IMR-90 (cell line): Measurements from ENCODE around the gene TRMT1L. TPM values are rescaled to one million over a fixed set of nuclear protein-coding genes. Genes with fewer than 3 reads are reported as not detected.

ENCODE experiments used
- ATAC-seq: fragments of 200-7000 bp; cut with Tn5 transposase; 2 replicates; pipeline ENCODE4 v1.9.1; 2020; ENCODE audit warnings: low read depth, mild to moderate bottlenecking, moderate library complexity
- BruUV-seq: library from RNA; stranded (reverse); fragments of 400-500 nt; replicated peaks from 2 replicates; lab custom pipeline; 2021; lab: Mats Ljungman, UMichigan
- CTCF ChIA-PET: fragments of 300-600 bp; formaldehyde crosslinking; extraction: SDS; loops from one replicate; lab custom pipeline; 2021; ENCODE audit warnings: antibody characterized with exemption; lab: Yijun Ruan, JAX
- POLR2A ChIA-PET: fragments of 300-600 bp; sonication (Branson Sonifier 250); formaldehyde crosslinking; loops from one replicate; lab custom pipeline; 2022; ENCODE audit warnings: antibody characterized with exemption; ENCODE audit not compliant: unreplicated experiment; lab: Charles Lee
- DNase-seq: peaks from one replicate; pipeline ENCODE4 v3.0.0; 2013
- H2AFZ ChIP-seq: replicated peaks from 2 replicates; pipeline ENCODE3; 2013; ENCODE audit warnings: low read length, mild to moderate bottlenecking; ENCODE audit not compliant: poor library complexity
- H2AK5ac ChIP-seq: 2 replicates; pipeline ENCODE4 v1.6.1; 2013; ENCODE audit warnings: low read depth, low read length, inconsistent platforms
- H2AK9ac ChIP-seq: replicated peaks from 2 replicates; pipeline ENCODE3; 2013; ENCODE audit warnings: mild to moderate bottlenecking, low read depth, low read length, moderate library complexity; ENCODE audit not compliant: poor library complexity
- H2BK120ac ChIP-seq: 2 replicates; pipeline ENCODE4 v1.6.1; 2013; ENCODE audit warnings: low read depth, low read length, inconsistent platforms
- H2BK15ac ChIP-seq: 3 replicates; pipeline ENCODE4 v1.6.1; 2013; ENCODE audit warnings: low read depth, low read length, inconsistent platforms
- H2BK20ac ChIP-seq: 2 replicates; pipeline ENCODE4 v1.6.1; 2013; ENCODE audit warnings: low read depth, mild to moderate bottlenecking, inconsistent platforms, low read length, moderate library complexity
- H2BK5ac ChIP-seq: 2 replicates; pipeline ENCODE4 v1.6.1; 2013; ENCODE audit warnings: mild to moderate bottlenecking, low read depth, low read length, inconsistent platforms; ENCODE audit not compliant: poor library complexity, severe bottlenecking
- H3K14ac ChIP-seq: replicated peaks from 2 replicates; pipeline ENCODE4 v1.6.1; 2013; ENCODE audit warnings: low read depth, low read length, inconsistent platforms
- H3K18ac ChIP-seq: 2 replicates; pipeline ENCODE4 v1.6.1; 2013; ENCODE audit warnings: low read depth, low read length, control low read depth
- H3K23ac ChIP-seq: 2 replicates; pipeline ENCODE4 v1.6.1; 2013; ENCODE audit warnings: low read depth, low read length, inconsistent platforms
- H3K27ac ChIP-seq: 2 replicates; pipeline ENCODE4 v1.5.1; 2013; ENCODE audit warnings: mild to moderate bottlenecking, control low read depth, low read length; ENCODE audit not compliant: insufficient read depth
- H3K27me3 ChIP-seq: 2 replicates; pipeline ENCODE4 v1.6.1; 2013; ENCODE audit warnings: low read length; ENCODE audit not compliant: control insufficient read depth, insufficient read depth
- H3K36me3 ChIP-seq: 2 replicates; pipeline ENCODE4 v1.6.1; 2013; ENCODE audit warnings: low read length, mixed read lengths; ENCODE audit not compliant: control insufficient read depth, insufficient read depth
- H3K4ac ChIP-seq: 2 replicates; pipeline ENCODE4 v1.6.1; 2013; ENCODE audit warnings: low read depth, low read length, inconsistent platforms
- H3K4me1 ChIP-seq: 2 replicates; pipeline ENCODE4 v1.6.1; 2013; ENCODE audit warnings: low read length, mixed read lengths; ENCODE audit not compliant: control insufficient read depth, insufficient read depth
- H3K4me2 ChIP-seq: 2 replicates; pipeline ENCODE4 v1.6.1; 2013; ENCODE audit warnings: low read depth, mild to moderate bottlenecking, control low read depth, low read length, moderate library complexity
- H3K4me3 ChIP-seq: 2 replicates; pipeline ENCODE4 v1.5.1; 2013; ENCODE audit warnings: low read depth, mild to moderate bottlenecking, control low read depth, low read length, moderate library complexity; ENCODE audit not compliant: insufficient read depth
- H3K56ac ChIP-seq: 2 replicates; pipeline ENCODE4 v1.6.1; 2013; ENCODE audit warnings: low read length, inconsistent platforms; ENCODE audit not compliant: insufficient read depth; ENCODE audit errors: extremely low read depth
- H3K79me1 ChIP-seq, 2 experiments: 2 replicates each; pipeline ENCODE4 v1.6.1; 2013; ENCODE audit warnings: low read length in 2 of 2, inconsistent platforms in 1 of 2, low read depth in 1 of 2
- H3K9ac ChIP-seq: 2 replicates; pipeline ENCODE4 v1.6.1; 2013; ENCODE audit warnings: low read depth, low read length, control low read depth
- H3K9me1 ChIP-seq: 2 replicates; pipeline ENCODE4 v1.6.1; 2013; ENCODE audit warnings: low read length, inconsistent platforms; ENCODE audit not compliant: insufficient read depth
- H3K9me3 ChIP-seq: 2 replicates; pipeline ENCODE4 v1.6.1; 2013; ENCODE audit warnings: low read length; ENCODE audit not compliant: control insufficient read depth, insufficient read depth
- H4K20me1 ChIP-seq: 2 replicates; pipeline ENCODE4 v1.6.1; 2013; ENCODE audit warnings: low read length, inconsistent platforms; ENCODE audit not compliant: insufficient read depth
- H4K5ac ChIP-seq: 2 replicates; pipeline ENCODE4 v1.6.1; 2013; ENCODE audit warnings: mild to moderate bottlenecking, low read depth, low read length, control low read depth
- H4K8ac ChIP-seq, 2 experiments: 2 replicates each; pipeline ENCODE4 v1.6.1; 2013; ENCODE audit warnings: low read depth in 2 of 2, low read length in 2 of 2, control low read depth in 1 of 2, inconsistent platforms in 1 of 2
- H4K91ac ChIP-seq: 2 replicates; pipeline ENCODE4 v1.6.1; 2013; ENCODE audit warnings: low read depth, low read length, inconsistent platforms; ENCODE audit not compliant: insufficient read depth
- FOS ChIP-seq: fragments of 150-350 bp; IDR thresholded peaks from 2 replicates; pipeline ENCODE4 v1.6.1; 2016; ENCODE audit warnings: low read depth, low read length
- RAD21 ChIP-seq: IDR thresholded peaks from 2 replicates; pipeline ENCODE4 v1.6.1; 2012; ENCODE audit warnings: low read length, improper control_type of control experiment
- WGBS, 2 experiments: methylation state at CpG; one replicate each; pipeline versions ENCODE4 v1.1.5 to v1.1.7; 2013; ENCODE audit warnings: missing lambda C conversion rate in 2 of 2; ENCODE audit not compliant: insufficient read length in 1 of 2; ENCODE audit errors: extremely low coverage in 2 of 2; 5-methylcytosine and 5-hydroxymethylcytosine counted together
- dilution Hi-C: fragments of 300-500 bp; cut with HindIII; formaldehyde crosslinking; loops from one replicate; pipeline ENCODE4 v1.14.3; 2018; ENCODE audit warnings: low sequenced_read_pairs; ENCODE audit not compliant: unreplicated experiment
- in situ Hi-C: fragments of 300-500 bp; cut with MboI; formaldehyde crosslinking; loops from 3 replicates; pipeline ENCODE4 v1.14.3; 2019; ENCODE audit warnings: low sequenced_read_pairs, inconsistent platforms, mixed read lengths
- intact Hi-C: fragments of 100-400 bp; cut with micrococcal nuclease; formaldehyde crosslinking; loops from 2 replicates; pipeline ENCODE4 v1.10.0; 2022
- polyA plus RNA-seq, 3 experiments: library from polyadenylated mRNA; depleted of rRNA; stranded (reverse); fragments of >200 nt; gene quantifications; 2 replicates each; pipeline ENCODE4 v1.2.3, GENCODE V29; 2012; ENCODE audit warnings: low replicate concordance in 1 of 3
- total RNA-seq: library from RNA; depleted of rRNA; stranded (reverse); fragments of >200 nt; gene quantifications from 2 replicates; pipeline ENCODE4 v1.2.3, GENCODE V29; 2012
- TF ChIP-seq, protein P1 (sequence below): fragments of 150-350 bp; IDR thresholded peaks from 2 replicates; pipeline ENCODE4 v1.6.1; 2016; ENCODE audit warnings: low read depth, mild to moderate bottlenecking, low read length, moderate library complexity, borderline replicate concordance

TRMT1L gene
- total and polyA plus RNA-seq, 2 of the 4 experiments (the other 2 are of a cell fraction) = 11.0 to 21.9 TPM

DNA sequence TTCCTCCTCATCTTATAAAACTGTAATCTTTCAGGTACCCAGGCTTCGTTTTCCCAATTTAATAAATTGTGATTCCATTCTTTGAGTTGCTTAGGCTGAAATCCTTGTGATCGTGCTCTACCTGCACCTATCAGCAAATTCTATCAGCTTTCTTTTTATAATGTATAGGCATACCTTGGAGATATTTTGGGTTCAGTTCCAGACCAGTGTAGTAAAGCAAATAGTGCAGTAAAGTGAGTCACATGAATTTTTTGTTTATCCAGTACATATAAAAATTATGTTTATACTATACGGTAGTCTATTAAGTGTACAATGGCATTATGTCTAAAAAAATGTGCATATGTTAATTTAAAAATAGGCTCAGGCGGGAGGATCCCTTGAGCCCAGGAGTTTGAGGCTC lies 5.7 kb upstream of the TRMT1L start:
- H3K9ac ChIP-seq = no peak overlapping the region
- H2BK120ac ChIP-seq = no peak overlapping the region
- no peak overlapping the region for H4K5ac ChIP-seq
- peaks cover 3% of the 10 kb centered on the region for H3K9me1 ChIP-seq
- ChIA-PET POLR2A (no interaction called here), CTCF (interaction anchor here (2.5 kb wide), 1 partner anchor 8 kb away, joined by 8 read pairs; no protein-coding TSS in a partner anchor)
- peaks cover 14 to 17% of the 10 kb centered on the region in 2 experiments for H3K79me1 ChIP-seq
- H3K4me1 ChIP-seq = no peaks in the 10 kb centered on the region
- no peaks in the 10 kb centered on the region for H3K9me3 ChIP-seq
- no TSS peak for BruUV-seq
- H3K4me3 ChIP-seq = no peak overlapping the region
- H4K8ac ChIP-seq = no peak overlapping the region
- dilution Hi-C loops = no loop called here
- no peak overlapping the region for H2BK15ac ChIP-seq
- no peak overlapping the region for H3K14ac ChIP-seq
- no peak overlapping the region for H2AFZ ChIP-seq
- H3K27me3 ChIP-seq = no peaks in the 10 kb centered on the region
- no peak for ATAC-seq
- no peak overlapping the region for H3K27ac ChIP-seq
- no peak for DNase-seq
- intact Hi-C loops = no loop called here
- H2AK5ac ChIP-seq = no peak overlapping the region
- no CpG with 5 or more reads among the region's 4 CpGs for WGBS, 2 experiments
- no peak overlapping the region for H3K4me2 ChIP-seq
- no peaks in the 10 kb centered on the region for H3K36me3 ChIP-seq
- H4K20me1 ChIP-seq = no peaks in the 10 kb centered on the region
- no peak overlapping the region for H3K56ac ChIP-seq
- in situ Hi-C loops = loop anchor here (10.0 to 25.0 kb wide), 2 partner anchors 175 to 358 kb away; no protein-coding TSS in a partner anchor
- no peak overlapping the region for H3K23ac ChIP-seq
- H3K4ac ChIP-seq = no peak overlapping the region
- TF ChIP-seq, protein P1, sequence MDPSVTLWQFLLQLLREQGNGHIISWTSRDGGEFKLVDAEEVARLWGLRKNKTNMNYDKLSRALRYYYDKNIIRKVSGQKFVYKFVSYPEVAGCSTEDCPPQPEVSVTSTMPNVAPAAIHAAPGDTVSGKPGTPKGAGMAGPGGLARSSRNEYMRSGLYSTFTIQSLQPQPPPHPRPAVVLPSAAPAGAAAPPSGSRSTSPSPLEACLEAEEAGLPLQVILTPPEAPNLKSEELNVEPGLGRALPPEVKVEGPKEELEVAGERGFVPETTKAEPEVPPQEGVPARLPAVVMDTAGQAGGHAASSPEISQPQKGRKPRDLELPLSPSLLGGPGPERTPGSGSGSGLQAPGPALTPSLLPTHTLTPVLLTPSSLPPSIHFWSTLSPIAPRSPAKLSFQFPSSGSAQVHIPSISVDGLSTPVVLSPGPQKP = no peak
- TF ChIP-seq RAD21 (no peak), FOS (no peak)
- H2AK9ac ChIP-seq = no peak overlapping the region
- H2BK20ac ChIP-seq = no peak overlapping the region
- no peak overlapping the region for H4K91ac ChIP-seq
- H2BK5ac ChIP-seq = no peak overlapping the region
- no peak overlapping the region for H3K18ac ChIP-seq
